WTC11 (cell line): Measurements from ENCODE around the gene CHPF. TPM values are rescaled to one million over a fixed set of nuclear protein-coding genes. Genes with fewer than 3 reads are reported as not detected.

Experiments used
- ATAC-seq: fragments of 200-7000 bp; cut with Tn5 transposase; 2 replicates; pipeline ENCODE4 v1.10.0; 2021; ENCODE audit warnings: mild to moderate bottlenecking, moderate library complexity
- CTCF ChIA-PET: fragments of 300-600 bp; sonication (Branson Sonifier 250); formaldehyde crosslinking; loops from one replicate; lab custom pipeline; 2021; ENCODE audit warnings: antibody characterized with exemption; lab: Charles Lee
- POLR2A ChIA-PET: fragments of 350-600 bp; sonication (Branson Sonifier 250); formaldehyde crosslinking; loops from one replicate; lab custom pipeline; 2021; ENCODE audit warnings: antibody characterized with exemption; lab: Charles Lee
- DNase-seq: peaks from one replicate; pipeline ENCODE4 v3.0.0; 2021; ENCODE audit warnings: low spot score
- H3K27ac Mint-ChIP-seq: 2 replicates; pipeline ENCODE4 v1.8.0; 2021; ENCODE audit warnings: mixed read lengths
- H3K27me3 Mint-ChIP-seq: 2 replicates; pipeline ENCODE4 v1.8.0; 2021; ENCODE audit warnings: low read depth, mild to moderate bottlenecking, moderate library complexity, mixed read lengths
- H3K36me3 Mint-ChIP-seq: 2 replicates; pipeline ENCODE4 v1.8.0; 2021; ENCODE audit warnings: mixed read lengths
- H3K4me1 Mint-ChIP-seq: 2 replicates; pipeline ENCODE4 v1.8.0; 2022; ENCODE audit warnings: mixed read lengths
- H3K4me3 Mint-ChIP-seq: 2 replicates; pipeline ENCODE4 v1.8.0; 2021; ENCODE audit warnings: mild to moderate bottlenecking, moderate library complexity, mixed read lengths
- H3K9me3 Mint-ChIP-seq: 2 replicates; pipeline ENCODE4 v1.8.0; 2021; ENCODE audit warnings: mixed read lengths
- ARID4B ChIP-seq: sonication (generic); formaldehyde crosslinking; IDR thresholded peaks from 2 replicates; pipeline ENCODE4 v1.8.0; 2023; ENCODE audit warnings: missing genetic modification reagents, mild to moderate bottlenecking, borderline replicate concordance
- ATF1 ChIP-seq: sonication (generic); formaldehyde crosslinking; IDR thresholded peaks from 2 replicates; pipeline ENCODE4 v1.8.1; 2023; ENCODE audit warnings: mild to moderate bottlenecking, moderate library complexity, missing genetic modification reagents
- ATF3 ChIP-seq: sonication (generic); formaldehyde crosslinking; conservative IDR thresholded peaks from 2 replicates; pipeline ENCODE4 v1.8.1; 2022; ENCODE audit warnings: mild to moderate bottlenecking, missing genetic modification reagents
- E2F1 ChIP-seq: sonication (generic); formaldehyde crosslinking; IDR thresholded peaks from 2 replicates; pipeline ENCODE4 v1.8.0; 2022; ENCODE audit warnings: mild to moderate bottlenecking, missing genetic modification reagents
- ELF4 ChIP-seq: sonication (generic); formaldehyde crosslinking; IDR thresholded peaks from 2 replicates; pipeline ENCODE4 v1.8.1; 2022; ENCODE audit warnings: low read depth, mild to moderate bottlenecking, moderate library complexity, missing genetic modification reagents
- EMX1 ChIP-seq: fragments of 250-450 bp; sonication (Bioruptor Pico); IDR thresholded peaks from 2 replicates; pipeline ENCODE4 v1.8.0; 2021; ENCODE audit warnings: mild to moderate bottlenecking
- ERG ChIP-seq: fragments of 250-450 bp; sonication (Bioruptor Pico); IDR thresholded peaks from 2 replicates; pipeline ENCODE4 v1.8.0; 2021; ENCODE audit warnings: mild to moderate bottlenecking
- MLX ChIP-seq: sonication (generic); formaldehyde crosslinking; IDR thresholded peaks from 2 replicates; pipeline ENCODE4 v1.8.1; 2023; ENCODE audit warnings: mild to moderate bottlenecking, missing genetic modification reagents, moderate library complexity
- NFATC4 ChIP-seq: fragments of 250-450 bp; sonication (Bioruptor Pico); IDR thresholded peaks from 2 replicates; pipeline ENCODE4 v1.9.0; 2021; ENCODE audit warnings: mild to moderate bottlenecking
- RELA ChIP-seq: sonication (generic); formaldehyde crosslinking; IDR thresholded peaks from 2 replicates; pipeline ENCODE4 v1.8.1; 2022; ENCODE audit warnings: missing genetic modification reagents, mild to moderate bottlenecking, borderline replicate concordance
- SMAD3 ChIP-seq: sonication (generic); formaldehyde crosslinking; IDR thresholded peaks from 2 replicates; pipeline ENCODE4 v1.8.0; 2022; ENCODE audit warnings: missing genetic modification reagents, mild to moderate bottlenecking, borderline replicate concordance
- SMAD4 ChIP-seq: sonication (generic); formaldehyde crosslinking; IDR thresholded peaks from 2 replicates; pipeline ENCODE4 v1.8.0; 2022; ENCODE audit warnings: mild to moderate bottlenecking, missing genetic modification reagents
- TCF7 ChIP-seq: sonication (generic); formaldehyde crosslinking; IDR thresholded peaks from 2 replicates; pipeline ENCODE4 v1.8.0; 2022; ENCODE audit warnings: mild to moderate bottlenecking, low read depth, missing genetic modification reagents, moderate library complexity
- ZNF671 ChIP-seq: fragments of 250-450 bp; sonication (Bioruptor Pico); IDR thresholded peaks from 2 replicates; pipeline ENCODE4 v1.8.0; 2021; ENCODE audit warnings: mild to moderate bottlenecking
- total RNA-seq: library from RNA; stranded (reverse); gene quantifications from 3 replicates; pipeline ENCODE4 v1.2.3, GENCODE V29; 2021
- TF ChIP-seq, protein P1 (sequence below): sonication (generic); formaldehyde crosslinking; IDR thresholded peaks from 2 replicates; pipeline ENCODE4 v1.8.0; 2023; ENCODE audit warnings: missing genetic modification reagents
- TF ChIP-seq, protein P2 (sequence below): sonication (generic); formaldehyde crosslinking; IDR thresholded peaks from 2 replicates; pipeline ENCODE4 v1.8.1; 2023; ENCODE audit warnings: mild to moderate bottlenecking, moderate library complexity, missing genetic modification reagents
- TF ChIP-seq, protein P3 (sequence below): sonication (generic); formaldehyde crosslinking; IDR thresholded peaks from 2 replicates; pipeline ENCODE4 v1.8.1; 2022; ENCODE audit warnings: mild to moderate bottlenecking, moderate library complexity, missing genetic modification reagents
- TF ChIP-seq, protein P4 (sequence below): sonication (generic); formaldehyde crosslinking; IDR thresholded peaks from 2 replicates; pipeline ENCODE4 v1.8.1; 2023; ENCODE audit warnings: mild to moderate bottlenecking, missing genetic modification reagents
- TF ChIP-seq, protein P5 (sequence below): fragments of 250-450 bp; sonication (Bioruptor Pico); conservative IDR thresholded peaks from 2 replicates; pipeline ENCODE4 v1.9.0; 2021; ENCODE audit warnings: mild to moderate bottlenecking

The CHPF gene
- total RNA-seq, 1 experiment from 2014 or later: 97.0 TPM

GRCh38 chr2:219527472-219527871 is 16.1 kb downstream of the CHPF start:
- ChIA-PET CTCF (interaction anchor here (1.0 to 41.3 kb wide), 10 partner anchors 10 to 140 kb away, joined by 3 to 2316 read pairs (median 8); partner anchors contain the start of genes ASIC4, DNPEP, GMPPA and OBSL1), POLR2A (no interaction called here)
- Mint-ChIP-seq H3K4me3 (no peak overlapping the region), H3K27ac (no peak overlapping the region), H3K9me3 (no peaks in the 10 kb centered on the region), H3K27me3 (peaks cover 62% of the 10 kb centered on the region)
- no peak for TF ChIP-seq TCF7 (CRISPR knock-in tag)
- TF ChIP-seq, protein P1, sequence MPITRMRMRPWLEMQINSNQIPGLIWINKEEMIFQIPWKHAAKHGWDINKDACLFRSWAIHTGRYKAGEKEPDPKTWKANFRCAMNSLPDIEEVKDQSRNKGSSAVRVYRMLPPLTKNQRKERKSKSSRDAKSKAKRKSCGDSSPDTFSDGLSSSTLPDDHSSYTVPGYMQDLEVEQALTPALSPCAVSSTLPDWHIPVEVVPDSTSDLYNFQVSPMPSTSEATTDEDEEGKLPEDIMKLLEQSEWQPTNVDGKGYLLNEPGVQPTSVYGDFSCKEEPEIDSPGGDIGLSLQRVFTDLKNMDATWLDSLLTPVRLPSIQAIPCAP (CRISPR knock-in tag): no peak
- TF ChIP-seq ARID4B (CRISPR knock-in tag): no peak
- TF ChIP-seq, protein P2, sequence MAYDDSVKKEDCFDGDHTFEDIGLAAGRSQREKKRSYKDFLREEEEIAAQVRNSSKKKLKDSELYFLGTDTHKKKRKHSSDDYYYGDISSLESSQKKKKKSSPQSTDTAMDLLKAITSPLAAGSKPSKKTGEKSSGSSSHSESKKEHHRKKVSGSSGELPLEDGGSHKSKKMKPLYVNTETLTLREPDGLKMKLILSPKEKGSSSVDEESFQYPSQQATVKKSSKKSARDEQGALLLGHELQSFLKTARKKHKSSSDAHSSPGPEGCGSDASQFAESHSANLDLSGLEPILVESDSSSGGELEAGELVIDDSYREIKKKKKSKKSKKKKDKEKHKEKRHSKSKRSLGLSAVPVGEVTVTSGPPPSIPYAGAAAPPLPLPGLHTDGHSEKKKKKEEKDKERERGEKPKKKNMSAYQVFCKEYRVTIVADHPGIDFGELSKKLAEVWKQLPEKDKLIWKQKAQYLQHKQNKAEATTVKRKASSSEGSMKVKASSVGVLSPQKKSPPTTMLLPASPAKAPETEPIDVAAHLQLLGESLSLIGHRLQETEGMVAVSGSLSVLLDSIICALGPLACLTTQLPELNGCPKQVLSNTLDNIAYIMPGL (CRISPR knock-in tag): no peak
- TF ChIP-seq, all 79 proteins: peak for 0
- Mint-ChIP-seq H3K36me3 (no peaks in the 10 kb centered on the region), H3K4me1 (peaks cover 48% of the 10 kb centered on the region)
- DNase-seq (no peak), ATAC-seq (no peak)

DNA sequence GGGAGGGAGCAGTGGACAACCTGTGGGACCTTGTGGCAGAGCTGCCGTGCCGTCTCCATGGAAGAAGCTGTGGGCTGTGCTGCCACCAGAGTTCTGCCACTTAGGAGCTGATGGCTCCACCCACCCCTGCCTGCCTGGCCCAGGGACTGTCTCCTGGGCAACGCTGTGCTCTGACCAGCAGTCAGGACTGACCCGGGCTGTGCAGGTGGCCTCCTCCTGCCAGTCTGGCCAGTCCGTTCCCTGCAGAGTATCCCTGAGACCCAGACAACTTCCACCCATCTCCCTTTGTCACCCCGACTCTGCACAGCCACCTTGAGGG is 16.6 kb downstream of the CHPF start:
- Mint-ChIP-seq H3K4me1 (peaks cover 49% of the 10 kb centered on the region), H3K36me3 (no peaks in the 10 kb centered on the region), H3K9me3 (no peaks in the 10 kb centered on the region), H3K27me3 (peaks cover 62% of the 10 kb centered on the region), H3K4me3 (no peak overlapping the region), H3K27ac (no peak overlapping the region)
- CTCF ChIA-PET: interaction anchor here (1.0 to 41.3 kb wide), 9 partner anchors 11 to 124 kb away, joined by 4 to 2316 read pairs (median 12); partner anchors contain the start of genes ASIC4, GMPPA and SPEG
- DNase-seq (no peak), ATAC-seq (no peak)
- POLR2A ChIA-PET: interaction anchor here (0.9 kb wide), 1 partner anchor 17 kb away, joined by 3 read pairs; no protein-coding TSS in a partner anchor
- TF ChIP-seq, protein P3, sequence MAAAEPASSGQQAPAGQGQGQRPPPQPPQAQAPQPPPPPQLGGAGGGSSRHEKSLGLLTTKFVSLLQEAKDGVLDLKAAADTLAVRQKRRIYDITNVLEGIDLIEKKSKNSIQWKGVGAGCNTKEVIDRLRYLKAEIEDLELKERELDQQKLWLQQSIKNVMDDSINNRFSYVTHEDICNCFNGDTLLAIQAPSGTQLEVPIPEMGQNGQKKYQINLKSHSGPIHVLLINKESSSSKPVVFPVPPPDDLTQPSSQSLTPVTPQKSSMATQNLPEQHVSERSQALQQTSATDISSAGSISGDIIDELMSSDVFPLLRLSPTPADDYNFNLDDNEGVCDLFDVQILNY (CRISPR knock-in tag): no peak
- TF ChIP-seq, protein P4, sequence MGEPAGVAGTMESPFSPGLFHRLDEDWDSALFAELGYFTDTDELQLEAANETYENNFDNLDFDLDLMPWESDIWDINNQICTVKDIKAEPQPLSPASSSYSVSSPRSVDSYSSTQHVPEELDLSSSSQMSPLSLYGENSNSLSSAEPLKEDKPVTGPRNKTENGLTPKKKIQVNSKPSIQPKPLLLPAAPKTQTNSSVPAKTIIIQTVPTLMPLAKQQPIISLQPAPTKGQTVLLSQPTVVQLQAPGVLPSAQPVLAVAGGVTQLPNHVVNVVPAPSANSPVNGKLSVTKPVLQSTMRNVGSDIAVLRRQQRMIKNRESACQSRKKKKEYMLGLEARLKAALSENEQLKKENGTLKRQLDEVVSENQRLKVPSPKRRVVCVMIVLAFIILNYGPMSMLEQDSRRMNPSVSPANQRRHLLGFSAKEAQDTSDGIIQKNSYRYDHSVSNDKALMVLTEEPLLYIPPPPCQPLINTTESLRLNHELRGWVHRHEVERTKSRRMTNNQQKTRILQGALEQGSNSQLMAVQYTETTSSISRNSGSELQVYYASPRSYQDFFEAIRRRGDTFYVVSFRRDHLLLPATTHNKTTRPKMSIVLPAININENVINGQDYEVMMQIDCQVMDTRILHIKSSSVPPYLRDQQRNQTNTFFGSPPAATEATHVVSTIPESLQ: no peak
- TF ChIP-seq NFATC4 (CRISPR knock-in tag) (no peak), ZNF671 (no peak), ELF4 (CRISPR knock-in tag) (no peak), E2F1 (no peak), SMAD3 (CRISPR knock-in tag) (no peak), EMX1 (no peak), ATF3 (CRISPR knock-in tag) (no peak), SMAD4 (CRISPR knock-in tag) (no peak), MLX (CRISPR knock-in tag) (no peak), ERG (CRISPR knock-in tag) (no peak), RELA (CRISPR knock-in tag) (no peak), ATF1 (CRISPR knock-in tag) (no peak)
- TF ChIP-seq, protein P5, sequence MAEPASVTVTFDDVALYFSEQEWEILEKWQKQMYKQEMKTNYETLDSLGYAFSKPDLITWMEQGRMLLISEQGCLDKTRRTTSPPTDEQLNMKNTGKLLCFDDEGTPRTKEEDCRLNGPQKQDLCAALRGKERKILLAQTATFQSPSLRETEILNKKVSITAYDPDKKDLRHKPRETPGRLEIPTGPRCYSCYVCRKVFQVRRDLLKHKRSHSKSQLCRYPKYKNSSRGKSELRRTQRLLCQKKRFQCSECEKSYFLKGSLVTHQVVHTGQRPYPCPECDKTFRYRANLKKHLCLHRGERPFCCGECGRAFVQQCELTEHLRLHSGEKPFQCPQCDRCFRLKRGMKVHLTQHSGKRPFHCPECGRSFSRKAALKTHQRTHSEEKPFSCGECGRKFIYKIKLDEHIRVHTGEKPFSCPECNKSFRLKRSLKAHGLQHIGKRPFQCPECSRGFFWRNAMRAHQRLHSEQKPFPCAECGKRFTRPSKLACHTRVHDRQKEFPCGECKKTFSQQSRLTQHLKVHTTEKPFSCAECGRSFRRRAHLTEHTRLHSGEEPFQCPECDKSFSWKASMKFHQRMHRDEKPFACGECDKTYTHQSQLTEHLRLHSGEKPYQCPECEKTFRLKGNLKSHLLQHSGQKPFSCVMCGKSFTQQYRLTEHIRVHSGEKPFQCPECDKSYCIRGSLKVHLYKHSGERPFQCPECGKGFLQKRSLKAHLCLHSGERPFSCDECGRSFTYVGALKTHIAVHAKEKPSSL: no peak
